IMR-90 (cell line): Measurements from ENCODE around the gene PLA2G2D. TPM values are rescaled to one million over a fixed set of nuclear protein-coding genes. Genes with fewer than 3 reads are reported as not detected.

Experiments used
- ATAC-seq: fragments of 200-7000 bp; cut with Tn5 transposase; 2 replicates; pipeline ENCODE4 v1.9.1; 2020; ENCODE audit warnings: low read depth, mild to moderate bottlenecking, moderate library complexity
- BruUV-seq: library from RNA; stranded (reverse); fragments of 400-500 nt; replicated peaks from 2 replicates; lab custom pipeline; 2021; lab: Mats Ljungman, UMichigan
- CTCF ChIA-PET: fragments of 300-600 bp; formaldehyde crosslinking; extraction: SDS; loops from one replicate; lab custom pipeline; 2021; ENCODE audit warnings: antibody characterized with exemption; lab: Yijun Ruan, JAX
- POLR2A ChIA-PET: fragments of 300-600 bp; sonication (Branson Sonifier 250); formaldehyde crosslinking; loops from one replicate; lab custom pipeline; 2022; ENCODE audit warnings: antibody characterized with exemption; ENCODE audit not compliant: unreplicated experiment; lab: Charles Lee
- DNase-seq: peaks from one replicate; pipeline ENCODE4 v3.0.0; 2013
- H2AFZ ChIP-seq: replicated peaks from 2 replicates; pipeline ENCODE3; 2013; ENCODE audit warnings: low read length, mild to moderate bottlenecking; ENCODE audit not compliant: poor library complexity
- H2AK5ac ChIP-seq: 2 replicates; pipeline ENCODE4 v1.6.1; 2013; ENCODE audit warnings: low read depth, low read length, inconsistent platforms
- H2AK9ac ChIP-seq: replicated peaks from 2 replicates; pipeline ENCODE3; 2013; ENCODE audit warnings: mild to moderate bottlenecking, low read depth, low read length, moderate library complexity; ENCODE audit not compliant: poor library complexity
- H2BK120ac ChIP-seq: 2 replicates; pipeline ENCODE4 v1.6.1; 2013; ENCODE audit warnings: low read depth, low read length, inconsistent platforms
- H2BK15ac ChIP-seq: 3 replicates; pipeline ENCODE4 v1.6.1; 2013; ENCODE audit warnings: low read depth, low read length, inconsistent platforms
- H2BK20ac ChIP-seq: 2 replicates; pipeline ENCODE4 v1.6.1; 2013; ENCODE audit warnings: low read depth, mild to moderate bottlenecking, inconsistent platforms, low read length, moderate library complexity
- H2BK5ac ChIP-seq: 2 replicates; pipeline ENCODE4 v1.6.1; 2013; ENCODE audit warnings: mild to moderate bottlenecking, low read depth, low read length, inconsistent platforms; ENCODE audit not compliant: poor library complexity, severe bottlenecking
- H3K14ac ChIP-seq: replicated peaks from 2 replicates; pipeline ENCODE4 v1.6.1; 2013; ENCODE audit warnings: low read depth, low read length, inconsistent platforms
- H3K18ac ChIP-seq: 2 replicates; pipeline ENCODE4 v1.6.1; 2013; ENCODE audit warnings: low read depth, low read length, control low read depth
- H3K23ac ChIP-seq: 2 replicates; pipeline ENCODE4 v1.6.1; 2013; ENCODE audit warnings: low read depth, low read length, inconsistent platforms
- H3K27ac ChIP-seq: 2 replicates; pipeline ENCODE4 v1.5.1; 2013; ENCODE audit warnings: mild to moderate bottlenecking, control low read depth, low read length; ENCODE audit not compliant: insufficient read depth
- H3K27me3 ChIP-seq: 2 replicates; pipeline ENCODE4 v1.6.1; 2013; ENCODE audit warnings: low read length; ENCODE audit not compliant: control insufficient read depth, insufficient read depth
- H3K36me3 ChIP-seq: 2 replicates; pipeline ENCODE4 v1.6.1; 2013; ENCODE audit warnings: low read length, mixed read lengths; ENCODE audit not compliant: control insufficient read depth, insufficient read depth
- H3K4ac ChIP-seq: 2 replicates; pipeline ENCODE4 v1.6.1; 2013; ENCODE audit warnings: low read depth, low read length, inconsistent platforms
- H3K4me1 ChIP-seq: 2 replicates; pipeline ENCODE4 v1.6.1; 2013; ENCODE audit warnings: low read length, mixed read lengths; ENCODE audit not compliant: control insufficient read depth, insufficient read depth
- H3K4me2 ChIP-seq: 2 replicates; pipeline ENCODE4 v1.6.1; 2013; ENCODE audit warnings: low read depth, mild to moderate bottlenecking, control low read depth, low read length, moderate library complexity
- H3K4me3 ChIP-seq: 2 replicates; pipeline ENCODE4 v1.5.1; 2013; ENCODE audit warnings: low read depth, mild to moderate bottlenecking, control low read depth, low read length, moderate library complexity; ENCODE audit not compliant: insufficient read depth
- H3K56ac ChIP-seq: 2 replicates; pipeline ENCODE4 v1.6.1; 2013; ENCODE audit warnings: low read length, inconsistent platforms; ENCODE audit not compliant: insufficient read depth; ENCODE audit errors: extremely low read depth
- H3K79me1 ChIP-seq, 2 experiments: 2 replicates each; pipeline ENCODE4 v1.6.1; 2013; ENCODE audit warnings: low read length in 2 of 2, inconsistent platforms in 1 of 2, low read depth in 1 of 2
- H3K9ac ChIP-seq: 2 replicates; pipeline ENCODE4 v1.6.1; 2013; ENCODE audit warnings: low read depth, low read length, control low read depth
- H3K9me1 ChIP-seq: 2 replicates; pipeline ENCODE4 v1.6.1; 2013; ENCODE audit warnings: low read length, inconsistent platforms; ENCODE audit not compliant: insufficient read depth
- H3K9me3 ChIP-seq: 2 replicates; pipeline ENCODE4 v1.6.1; 2013; ENCODE audit warnings: low read length; ENCODE audit not compliant: control insufficient read depth, insufficient read depth
- H4K20me1 ChIP-seq: 2 replicates; pipeline ENCODE4 v1.6.1; 2013; ENCODE audit warnings: low read length, inconsistent platforms; ENCODE audit not compliant: insufficient read depth
- H4K5ac ChIP-seq: 2 replicates; pipeline ENCODE4 v1.6.1; 2013; ENCODE audit warnings: mild to moderate bottlenecking, low read depth, low read length, control low read depth
- H4K8ac ChIP-seq, 2 experiments: 2 replicates each; pipeline ENCODE4 v1.6.1; 2013; ENCODE audit warnings: low read depth in 2 of 2, low read length in 2 of 2, control low read depth in 1 of 2, inconsistent platforms in 1 of 2
- H4K91ac ChIP-seq: 2 replicates; pipeline ENCODE4 v1.6.1; 2013; ENCODE audit warnings: low read depth, low read length, inconsistent platforms; ENCODE audit not compliant: insufficient read depth
- BHLHE40 ChIP-seq: fragments of 150-350 bp; IDR thresholded peaks from 2 replicates; pipeline ENCODE4 v1.6.1; 2016; ENCODE audit warnings: mild to moderate bottlenecking, low read depth, low read length
- CEBPB ChIP-seq: IDR thresholded peaks from 2 replicates; pipeline ENCODE4 v1.6.1; 2012; ENCODE audit warnings: low read depth, low read length, improper control_type of control experiment
- CHD1 ChIP-seq: IDR thresholded peaks from 2 replicates; pipeline ENCODE4 v1.6.1; 2012; ENCODE audit warnings: low read depth, low read length, improper control_type of control experiment
- CTCF ChIP-seq: conservative IDR thresholded peaks from 2 replicates; pipeline ENCODE4 v1.5.1; 2012; ENCODE audit warnings: mild to moderate bottlenecking, low read depth, low read length, improper control_type of control experiment
- FOS ChIP-seq: fragments of 150-350 bp; IDR thresholded peaks from 2 replicates; pipeline ENCODE4 v1.6.1; 2016; ENCODE audit warnings: low read depth, low read length
- MAFK ChIP-seq: IDR thresholded peaks from 2 replicates; pipeline ENCODE4 v1.6.1; 2012; ENCODE audit warnings: low read depth, low read length, improper control_type of control experiment
- MAZ ChIP-seq: IDR thresholded peaks from 2 replicates; pipeline ENCODE4 v1.6.1; 2012; ENCODE audit warnings: low read depth, mild to moderate bottlenecking, low read length, improper control_type of control experiment, moderate library complexity, borderline replicate concordance
- MXI1 ChIP-seq: IDR thresholded peaks from 2 replicates; pipeline ENCODE4 v1.6.1; 2012; ENCODE audit warnings: low read depth, mild to moderate bottlenecking, low read length, moderate library complexity, borderline replicate concordance
- NFE2L2 ChIP-seq: fragments of 150-350 bp; IDR thresholded peaks from 2 replicates; pipeline ENCODE4 v1.6.1; 2016; ENCODE audit warnings: low read depth, mild to moderate bottlenecking, low read length
- POLR2A ChIP-seq: IDR thresholded peaks from 2 replicates; pipeline ENCODE4 v1.6.1; 2012; ENCODE audit warnings: mild to moderate bottlenecking, low read depth, low read length
- RAD21 ChIP-seq: IDR thresholded peaks from 2 replicates; pipeline ENCODE4 v1.6.1; 2012; ENCODE audit warnings: low read length, improper control_type of control experiment
- RCOR1 ChIP-seq: IDR thresholded peaks from 2 replicates; pipeline ENCODE4 v1.6.1; 2012; ENCODE audit warnings: mild to moderate bottlenecking, low read length, improper control_type of control experiment; ENCODE audit not compliant: insufficient replicate concordance
- RFX5 ChIP-seq: IDR thresholded peaks from 2 replicates; pipeline ENCODE4 v1.8.0; 2012; ENCODE audit warnings: low read depth, mild to moderate bottlenecking, low read length, moderate library complexity
- SMC3 ChIP-seq: fragments of 150-350 bp; IDR thresholded peaks from 2 replicates; pipeline ENCODE4 v1.6.1; 2016; ENCODE audit warnings: low read depth, mild to moderate bottlenecking, antibody characterized with exemption, low read length, moderate library complexity
- USF2 ChIP-seq: fragments of 150-350 bp; IDR thresholded peaks from 2 replicates; pipeline ENCODE4 v1.6.1; 2017; ENCODE audit warnings: mild to moderate bottlenecking, antibody characterized with exemption, low read length, low read depth
- WGBS, 2 experiments: methylation state at CpG; one replicate each; pipeline versions ENCODE4 v1.1.5 to v1.1.7; 2013; ENCODE audit warnings: missing lambda C conversion rate in 2 of 2; ENCODE audit not compliant: insufficient read length in 1 of 2; ENCODE audit errors: extremely low coverage in 2 of 2; 5-methylcytosine and 5-hydroxymethylcytosine counted together
- dilution Hi-C: fragments of 300-500 bp; cut with HindIII; formaldehyde crosslinking; loops from one replicate; pipeline ENCODE4 v1.14.3; 2018; ENCODE audit warnings: low sequenced_read_pairs; ENCODE audit not compliant: unreplicated experiment
- in situ Hi-C: fragments of 300-500 bp; cut with MboI; formaldehyde crosslinking; loops from 3 replicates; pipeline ENCODE4 v1.14.3; 2019; ENCODE audit warnings: low sequenced_read_pairs, inconsistent platforms, mixed read lengths
- intact Hi-C: fragments of 100-400 bp; cut with micrococcal nuclease; formaldehyde crosslinking; loops from 2 replicates; pipeline ENCODE4 v1.10.0; 2022
- polyA plus RNA-seq, 3 experiments: library from polyadenylated mRNA; depleted of rRNA; stranded (reverse); fragments of >200 nt; gene quantifications; 2 replicates each; pipeline ENCODE4 v1.2.3, GENCODE V29; 2012; ENCODE audit warnings: low replicate concordance in 1 of 3
- total RNA-seq: library from RNA; depleted of rRNA; stranded (reverse); fragments of >200 nt; gene quantifications from 2 replicates; pipeline ENCODE4 v1.2.3, GENCODE V29; 2012

Gene PLA2G2D
- total and polyA plus RNA-seq, 2 of the 4 experiments (the other 2 are of a cell fraction) = not detected

DNA sequence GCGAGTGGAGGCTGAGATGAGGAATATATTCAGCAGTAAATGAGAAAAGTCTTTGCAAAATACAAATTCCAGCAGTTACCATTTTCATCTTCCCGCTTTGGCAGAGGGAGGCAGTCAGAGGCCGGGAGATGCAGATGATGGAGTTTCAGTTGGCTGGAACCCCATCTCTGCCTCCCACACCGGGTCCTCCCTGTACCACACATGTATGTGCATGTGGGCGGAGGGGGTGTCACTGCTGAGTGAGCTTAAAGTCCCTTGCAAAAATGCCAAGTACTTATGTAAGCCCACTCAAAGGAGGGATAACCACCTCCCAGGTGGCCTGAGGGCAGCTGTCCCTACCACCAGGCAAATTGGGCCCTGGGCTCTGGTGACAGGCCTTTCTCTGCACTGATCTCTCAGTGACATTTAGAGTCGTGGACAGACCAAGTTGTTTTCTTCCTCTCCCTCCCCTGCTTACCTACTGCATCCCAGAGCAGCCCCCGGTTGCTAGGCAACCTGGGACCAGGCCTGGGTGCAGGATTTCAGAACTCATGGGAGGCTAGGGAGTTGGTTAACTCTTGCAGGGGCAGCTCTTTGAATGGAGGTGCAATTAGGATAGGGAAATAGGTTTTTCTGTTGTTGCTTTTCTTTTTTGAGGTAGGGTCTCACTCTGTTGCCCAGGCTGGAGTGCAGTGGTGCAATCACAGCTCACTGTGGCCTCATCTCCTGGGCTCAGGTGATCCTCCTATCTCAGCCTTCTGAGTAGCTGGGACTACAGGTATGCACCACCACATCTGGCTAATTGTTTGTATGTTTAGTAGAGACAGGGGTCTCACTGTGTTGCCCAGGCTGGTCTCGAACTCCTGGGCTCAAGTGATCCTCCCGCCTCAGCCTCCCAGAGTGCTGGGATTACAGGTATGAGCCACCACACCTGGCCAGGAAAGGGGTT is 49.5 kb upstream of the PLA2G2D start:
- H2BK20ac ChIP-seq = no peak overlapping the region
- H3K9me1 ChIP-seq = no peaks in the 10 kb centered on the region
- no peak overlapping the region for H4K8ac ChIP-seq
- H3K56ac ChIP-seq = no peak overlapping the region; the same call in 1 of the 2 replicates
- dilution Hi-C loops (no loop called here), in situ Hi-C loops (no loop called here), intact Hi-C loops (no loop called here)
- no peak overlapping the region for H2BK120ac ChIP-seq
- no peak overlapping the region for H3K9ac ChIP-seq
- H4K20me1 ChIP-seq = no peaks in the 10 kb centered on the region
- H3K18ac ChIP-seq = no peak overlapping the region
- H3K9me3 ChIP-seq = no peaks in the 10 kb centered on the region
- H3K36me3 ChIP-seq = no peaks in the 10 kb centered on the region
- H3K4me2 ChIP-seq = no peak overlapping the region
- no peak overlapping the region for H2BK15ac ChIP-seq
- H3K27me3 ChIP-seq = peaks cover 19% of the 10 kb centered on the region
- H2AK9ac ChIP-seq = no peak overlapping the region
- no peak overlapping the region for H2AK5ac ChIP-seq
- no peak overlapping the region for H3K14ac ChIP-seq
- H4K91ac ChIP-seq = no peak overlapping the region
- ATAC-seq (no peak), DNase-seq (no peak)
- no TSS peak for BruUV-seq
- no peak overlapping the region for H3K4ac ChIP-seq
- H3K79me1 ChIP-seq = no peaks in the 10 kb centered on the region
- no peak overlapping the region for H3K4me3 ChIP-seq
- H4K5ac ChIP-seq = no peak overlapping the region
- WGBS, 2 experiments = no CpG with 5 or more reads among the region's 9 CpGs
- H2BK5ac ChIP-seq = no peak overlapping the region
- no peak overlapping the region for H3K27ac ChIP-seq
- no peak overlapping the region for H2AFZ ChIP-seq
- no peaks in the 10 kb centered on the region; the same call in 1 of the 2 replicates for H3K4me1 ChIP-seq
- POLR2A ChIA-PET = no interaction called here
- CTCF ChIA-PET = no interaction called here
- H3K23ac ChIP-seq = no peak overlapping the region
- no peak for TF ChIP-seq NFE2L2
- TF ChIP-seq MXI1 = no peak
- no peak for TF ChIP-seq USF2
- TF ChIP-seq BHLHE40 = no peak
- no peak for TF ChIP-seq MAFK
- no peak for TF ChIP-seq SMC3
- no peak for TF ChIP-seq CTCF
- TF ChIP-seq RFX5 = no peak
- TF ChIP-seq CEBPB = no peak
- TF ChIP-seq POLR2A = no peak
- no peak for TF ChIP-seq CHD1
- no peak for TF ChIP-seq FOS
- no peak for TF ChIP-seq MAZ
- TF ChIP-seq RAD21 = no peak
- TF ChIP-seq RCOR1 = no peak
